Fibroblast of lung (primary cell): ENCODE data around the gene PCDHA2.
"Not testable (repeated sequence)": the region's sequence is repeated elsewhere in the genome, so short reads cannot be mapped to it uniquely, and the experiment has no call there.

Experiments
- CTCF ChIP-seq, 2 donors: IDR thresholded peaks in 1 of 2; conservative IDR thresholded peaks in 1 of 2; 1 replicate in 1 of 2; 2 replicates in 1 of 2; pipeline ENCODE4 v1.5.1; 2011 to 2012; ENCODE audit warnings: low read length in 2 of 2, control low read depth in 1 of 2, inconsistent platforms in 1 of 2, low read depth in 1 of 2, mild to moderate bottlenecking in 1 of 2
- EZH2 ChIP-seq: IDR thresholded peaks from 2 replicates; pipeline ENCODE4 v1.5.1; 2012; ENCODE audit warnings: low read length, control low read depth, mild to moderate bottlenecking; ENCODE audit errors: missing control alignments

- TF ChIP-seq CTCF (conservative IDR thresholded peaks at IDR 0.05 in 1 of 2, IDR thresholded peaks at IDR 0.05 in 1 of 2; ENCODE audit: low read depth in 1 of 2, low read length in 2 of 2); EZH2: not testable (repeated sequence)
Measured at GRCh38 chr5:140808241-140808888, 13.7 kb downstream of the PCDHA2 start.
